Measurements from ENCODE around the gene ZNF503. TPM values are rescaled to one million over a fixed set of nuclear protein-coding genes. Genes with fewer than 3 reads are reported as not detected.

Gene ZNF503
- total and polyA plus RNA-seq, 2 experiments from 2014 or later, result 0.21 TPM; not detected in 1

DNA sequence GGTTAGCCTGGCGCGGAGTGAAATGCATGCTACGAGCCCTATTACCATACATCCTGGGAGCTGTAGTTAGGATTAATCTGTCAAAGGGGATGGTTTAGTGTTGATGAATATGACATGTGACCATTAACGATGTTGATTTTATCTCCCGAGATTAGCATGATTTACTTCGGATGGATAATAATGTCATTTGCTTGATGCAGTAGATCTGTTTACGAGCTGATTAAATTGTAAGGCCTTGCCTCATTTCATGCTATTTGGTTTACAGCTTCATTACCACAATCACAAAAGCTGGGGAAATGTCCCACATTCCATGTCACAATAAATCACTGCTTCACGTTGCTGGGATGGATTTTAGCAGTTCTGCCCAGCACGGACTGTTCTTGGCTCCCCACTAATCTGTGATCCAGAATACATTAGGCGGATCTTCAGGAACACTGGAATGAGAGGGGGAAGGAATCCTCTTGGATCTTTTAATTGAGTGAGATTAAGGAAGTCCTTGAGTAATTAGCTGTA, 22.3 kb downstream of the ZNF503 start (continued):
- TF ChIP-seq, protein P1, sequence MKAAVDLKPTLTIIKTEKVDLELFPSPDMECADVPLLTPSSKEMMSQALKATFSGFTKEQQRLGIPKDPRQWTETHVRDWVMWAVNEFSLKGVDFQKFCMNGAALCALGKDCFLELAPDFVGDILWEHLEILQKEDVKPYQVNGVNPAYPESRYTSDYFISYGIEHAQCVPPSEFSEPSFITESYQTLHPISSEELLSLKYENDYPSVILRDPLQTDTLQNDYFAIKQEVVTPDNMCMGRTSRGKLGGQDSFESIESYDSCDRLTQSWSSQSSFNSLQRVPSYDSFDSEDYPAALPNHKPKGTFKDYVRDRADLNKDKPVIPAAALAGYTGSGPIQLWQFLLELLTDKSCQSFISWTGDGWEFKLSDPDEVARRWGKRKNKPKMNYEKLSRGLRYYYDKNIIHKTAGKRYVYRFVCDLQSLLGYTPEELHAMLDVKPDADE (IDR thresholded peaks at IDR 0.05), result no peak
- TF ChIP-seq STAT1 (IDR thresholded peaks at IDR 0.05; ENCODE audit: unreplicated experiment), result no peak

DNA sequence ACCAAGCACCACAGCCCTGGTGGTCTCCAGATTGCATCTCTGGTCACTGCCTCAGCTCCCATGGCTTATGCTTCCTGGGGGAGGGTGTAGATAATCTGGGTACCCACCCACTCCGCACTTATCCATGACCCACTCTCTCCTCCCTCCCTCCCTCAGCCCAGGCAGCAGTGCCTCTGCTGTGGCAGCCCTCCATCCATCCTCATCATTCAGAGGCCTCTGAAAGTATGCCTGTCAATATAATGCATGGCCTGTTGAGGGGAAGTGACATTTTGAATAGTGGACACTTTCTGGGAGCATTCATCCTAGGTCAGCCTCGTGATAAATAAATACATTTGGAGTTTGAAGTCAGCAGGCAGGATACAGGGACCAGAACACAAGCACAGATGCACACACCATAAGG, 23.2 kb downstream of the ZNF503 start:
- no peak overlapping the region for H2AFZ ChIP-seq
- no peaks in the 10 kb centered on the region for H3K36me3 Mint-ChIP-seq (ENCODE audit: low read depth)
- no peak for ATAC-seq
- TF ChIP-seq, protein P2, sequence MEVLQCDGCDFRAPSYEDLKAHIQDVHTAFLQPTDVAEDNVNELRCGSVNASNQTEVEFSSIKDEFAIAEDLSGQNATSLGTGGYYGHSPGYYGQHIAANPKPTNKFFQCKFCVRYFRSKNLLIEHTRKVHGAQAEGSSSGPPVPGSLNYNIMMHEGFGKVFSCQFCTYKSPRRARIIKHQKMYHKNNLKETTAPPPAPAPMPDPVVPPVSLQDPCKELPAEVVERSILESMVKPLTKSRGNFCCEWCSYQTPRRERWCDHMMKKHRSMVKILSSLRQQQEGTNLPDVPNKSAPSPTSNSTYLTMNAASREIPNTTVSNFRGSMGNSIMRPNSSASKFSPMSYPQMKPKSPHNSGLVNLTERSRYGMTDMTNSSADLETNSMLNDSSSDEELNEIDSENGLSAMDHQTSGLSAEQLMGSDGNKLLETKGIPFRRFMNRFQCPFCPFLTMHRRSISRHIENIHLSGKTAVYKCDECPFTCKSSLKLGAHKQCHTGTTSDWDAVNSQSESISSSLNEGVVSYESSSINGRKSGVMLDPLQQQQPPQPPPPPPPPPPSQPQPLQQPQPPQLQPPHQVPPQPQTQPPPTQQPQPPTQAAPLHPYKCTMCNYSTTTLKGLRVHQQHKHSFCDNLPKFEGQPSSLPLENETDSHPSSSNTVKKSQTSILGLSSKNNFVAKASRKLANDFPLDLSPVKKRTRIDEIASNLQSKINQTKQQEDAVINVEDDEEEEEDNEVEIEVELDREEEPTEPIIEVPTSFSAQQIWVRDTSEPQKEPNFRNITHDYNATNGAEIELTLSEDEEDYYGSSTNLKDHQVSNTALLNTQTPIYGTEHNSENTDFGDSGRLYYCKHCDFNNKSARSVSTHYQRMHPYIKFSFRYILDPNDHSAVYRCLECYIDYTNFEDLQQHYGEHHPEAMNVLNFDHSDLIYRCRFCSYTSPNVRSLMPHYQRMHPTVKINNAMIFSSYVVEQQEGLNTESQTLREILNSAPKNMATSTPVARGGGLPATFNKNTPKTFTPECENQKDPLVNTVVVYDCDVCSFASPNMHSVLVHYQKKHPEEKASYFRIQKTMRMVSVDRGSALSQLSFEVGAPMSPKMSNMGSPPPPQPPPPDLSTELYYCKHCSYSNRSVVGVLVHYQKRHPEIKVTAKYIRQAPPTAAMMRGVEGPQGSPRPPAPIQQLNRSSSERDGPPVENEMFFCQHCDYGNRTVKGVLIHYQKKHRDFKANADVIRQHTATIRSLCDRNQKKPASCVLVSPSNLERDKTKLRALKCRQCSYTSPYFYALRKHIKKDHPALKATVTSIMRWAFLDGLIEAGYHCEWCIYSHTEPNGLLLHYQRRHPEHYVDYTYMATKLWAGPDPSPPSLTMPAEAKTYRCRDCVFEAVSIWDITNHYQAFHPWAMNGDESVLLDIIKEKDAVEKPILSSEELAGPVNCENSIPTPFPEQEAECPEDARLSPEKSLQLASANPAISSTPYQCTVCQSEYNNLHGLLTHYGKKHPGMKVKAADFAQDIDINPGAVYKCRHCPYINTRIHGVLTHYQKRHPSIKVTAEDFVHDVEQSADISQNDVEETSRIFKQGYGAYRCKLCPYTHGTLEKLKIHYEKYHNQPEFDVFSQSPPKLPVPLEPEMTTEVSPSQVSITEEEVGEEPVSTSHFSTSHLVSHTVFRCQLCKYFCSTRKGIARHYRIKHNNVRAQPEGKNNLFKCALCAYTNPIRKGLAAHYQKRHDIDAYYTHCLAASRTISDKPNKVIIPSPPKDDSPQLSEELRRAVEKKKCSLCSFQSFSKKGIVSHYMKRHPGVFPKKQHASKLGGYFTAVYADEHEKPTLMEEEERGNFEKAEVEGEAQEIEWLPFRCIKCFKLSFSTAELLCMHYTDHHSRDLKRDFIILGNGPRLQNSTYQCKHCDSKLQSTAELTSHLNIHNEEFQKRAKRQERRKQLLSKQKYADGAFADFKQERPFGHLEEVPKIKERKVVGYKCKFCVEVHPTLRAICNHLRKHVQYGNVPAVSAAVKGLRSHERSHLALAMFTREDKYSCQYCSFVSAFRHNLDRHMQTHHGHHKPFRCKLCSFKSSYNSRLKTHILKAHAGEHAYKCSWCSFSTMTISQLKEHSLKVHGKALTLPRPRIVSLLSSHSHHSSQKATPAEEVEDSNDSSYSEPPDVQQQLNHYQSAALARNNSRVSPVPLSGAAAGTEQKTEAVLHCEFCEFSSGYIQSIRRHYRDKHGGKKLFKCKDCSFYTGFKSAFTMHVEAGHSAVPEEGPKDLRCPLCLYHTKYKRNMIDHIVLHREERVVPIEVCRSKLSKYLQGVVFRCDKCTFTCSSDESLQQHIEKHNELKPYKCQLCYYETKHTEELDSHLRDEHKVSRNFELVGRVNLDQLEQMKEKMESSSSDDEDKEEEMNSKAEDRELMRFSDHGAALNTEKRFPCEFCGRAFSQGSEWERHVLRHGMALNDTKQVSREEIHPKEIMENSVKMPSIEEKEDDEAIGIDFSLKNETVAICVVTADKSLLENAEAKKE (CRISPR knock-in tag; IDR thresholded peaks at IDR 0.05), result no peak
- TF ChIP-seq ZNF331 (CRISPR knock-in tag; IDR thresholded peaks at IDR 0.05; ENCODE audit: low read depth), result no peak
- TF ChIP-seq, protein P3, sequence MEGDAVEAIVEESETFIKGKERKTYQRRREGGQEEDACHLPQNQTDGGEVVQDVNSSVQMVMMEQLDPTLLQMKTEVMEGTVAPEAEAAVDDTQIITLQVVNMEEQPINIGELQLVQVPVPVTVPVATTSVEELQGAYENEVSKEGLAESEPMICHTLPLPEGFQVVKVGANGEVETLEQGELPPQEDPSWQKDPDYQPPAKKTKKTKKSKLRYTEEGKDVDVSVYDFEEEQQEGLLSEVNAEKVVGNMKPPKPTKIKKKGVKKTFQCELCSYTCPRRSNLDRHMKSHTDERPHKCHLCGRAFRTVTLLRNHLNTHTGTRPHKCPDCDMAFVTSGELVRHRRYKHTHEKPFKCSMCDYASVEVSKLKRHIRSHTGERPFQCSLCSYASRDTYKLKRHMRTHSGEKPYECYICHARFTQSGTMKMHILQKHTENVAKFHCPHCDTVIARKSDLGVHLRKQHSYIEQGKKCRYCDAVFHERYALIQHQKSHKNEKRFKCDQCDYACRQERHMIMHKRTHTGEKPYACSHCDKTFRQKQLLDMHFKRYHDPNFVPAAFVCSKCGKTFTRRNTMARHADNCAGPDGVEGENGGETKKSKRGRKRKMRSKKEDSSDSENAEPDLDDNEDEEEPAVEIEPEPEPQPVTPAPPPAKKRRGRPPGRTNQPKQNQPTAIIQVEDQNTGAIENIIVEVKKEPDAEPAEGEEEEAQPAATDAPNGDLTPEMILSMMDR (conservative IDR thresholded peaks at IDR 0.05; ENCODE audit: low read depth in 2 of 2), result no peak
- TF ChIP-seq STAT1 (IDR thresholded peaks at IDR 0.05; ENCODE audit: unreplicated experiment), result no peak
- TF ChIP-seq CREB1 (CRISPR knock-in tag; IDR thresholded peaks at IDR 0.05; ENCODE audit: low read depth), result no peak
- no peak for TF ChIP-seq NANOG (IDR thresholded peaks at IDR 0.05; ENCODE audit: borderline replicate concordance)
- TF ChIP-seq EZH2 (IDR thresholded peaks at IDR 0.05; ENCODE audit: low read depth, unreplicated experiment), result no peak
- TF ChIP-seq, protein P4, sequence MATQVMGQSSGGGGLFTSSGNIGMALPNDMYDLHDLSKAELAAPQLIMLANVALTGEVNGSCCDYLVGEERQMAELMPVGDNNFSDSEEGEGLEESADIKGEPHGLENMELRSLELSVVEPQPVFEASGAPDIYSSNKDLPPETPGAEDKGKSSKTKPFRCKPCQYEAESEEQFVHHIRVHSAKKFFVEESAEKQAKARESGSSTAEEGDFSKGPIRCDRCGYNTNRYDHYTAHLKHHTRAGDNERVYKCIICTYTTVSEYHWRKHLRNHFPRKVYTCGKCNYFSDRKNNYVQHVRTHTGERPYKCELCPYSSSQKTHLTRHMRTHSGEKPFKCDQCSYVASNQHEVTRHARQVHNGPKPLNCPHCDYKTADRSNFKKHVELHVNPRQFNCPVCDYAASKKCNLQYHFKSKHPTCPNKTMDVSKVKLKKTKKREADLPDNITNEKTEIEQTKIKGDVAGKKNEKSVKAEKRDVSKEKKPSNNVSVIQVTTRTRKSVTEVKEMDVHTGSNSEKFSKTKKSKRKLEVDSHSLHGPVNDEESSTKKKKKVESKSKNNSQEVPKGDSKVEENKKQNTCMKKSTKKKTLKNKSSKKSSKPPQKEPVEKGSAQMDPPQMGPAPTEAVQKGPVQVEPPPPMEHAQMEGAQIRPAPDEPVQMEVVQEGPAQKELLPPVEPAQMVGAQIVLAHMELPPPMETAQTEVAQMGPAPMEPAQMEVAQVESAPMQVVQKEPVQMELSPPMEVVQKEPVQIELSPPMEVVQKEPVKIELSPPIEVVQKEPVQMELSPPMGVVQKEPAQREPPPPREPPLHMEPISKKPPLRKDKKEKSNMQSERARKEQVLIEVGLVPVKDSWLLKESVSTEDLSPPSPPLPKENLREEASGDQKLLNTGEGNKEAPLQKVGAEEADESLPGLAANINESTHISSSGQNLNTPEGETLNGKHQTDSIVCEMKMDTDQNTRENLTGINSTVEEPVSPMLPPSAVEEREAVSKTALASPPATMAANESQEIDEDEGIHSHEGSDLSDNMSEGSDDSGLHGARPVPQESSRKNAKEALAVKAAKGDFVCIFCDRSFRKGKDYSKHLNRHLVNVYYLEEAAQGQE (IDR thresholded peaks at IDR 0.05; ENCODE audit: unreplicated experiment), result no peak
- TF ChIP-seq EZH2phosphoT487 (IDR thresholded peaks at IDR 0.05; ENCODE audit: unreplicated experiment), result no peak
- no peak for TF ChIP-seq JUNB (IDR thresholded peaks at IDR 0.05; ENCODE audit: unreplicated experiment)
- TF ChIP-seq, protein P1 (IDR thresholded peaks at IDR 0.05), result no peak

More for the DNA sequence above, 23.2 kb downstream of the ZNF503 start:
- Histone ChIP-seq H3K4me3 (no peak overlapping the region), H3K27ac (ENCODE audit: low read depth) (no peak overlapping the region), H3K36me3 (ENCODE audit: insufficient read depth) (no peaks in the 10 kb centered on the region), H3F3A (replicated peaks; ENCODE audit: low read depth) (no peaks in the 10 kb centered on the region), H3K27me3 (ENCODE audit: insufficient read depth) (no peaks in the 10 kb centered on the region), H3K9me2 (ENCODE audit: insufficient read depth) (peaks cover 8% of the 10 kb centered on the region; the same call in 1 of the 2 replicates), H3K79me2 (replicated peaks; ENCODE audit: insufficient read depth) (no peaks in the 10 kb centered on the region), H3K4me2 (no peak overlapping the region), H4K20me1 (replicated peaks; ENCODE audit: insufficient read depth) (no peaks in the 10 kb centered on the region), H3K4me1 (ENCODE audit: insufficient read depth) (no peaks in the 10 kb centered on the region)
- Mint-ChIP-seq H3K27me3 (ENCODE audit: insufficient read depth, low read depth, poor library complexity) (peaks cover 5% of the 10 kb centered on the region), H3K4me1 (peaks cover 4% of the 10 kb centered on the region), H3K27ac (no peak overlapping the region), H3K4me3 (no peak overlapping the region), H3K9me3 (no peaks in the 10 kb centered on the region)
- DNase-seq (ENCODE audit: low spot score), result no peak
